Measurements from ENCODE around the gene HPCAL1. TPM values are rescaled to one million over a fixed set of nuclear protein-coding genes. Genes with fewer than 3 reads are reported as not detected.

HPCAL1 gene
- total and polyA plus RNA-seq, 2 of the 4 experiments (the other 2 are of a cell fraction): 8.2 to 33.7 TPM

DNA sequence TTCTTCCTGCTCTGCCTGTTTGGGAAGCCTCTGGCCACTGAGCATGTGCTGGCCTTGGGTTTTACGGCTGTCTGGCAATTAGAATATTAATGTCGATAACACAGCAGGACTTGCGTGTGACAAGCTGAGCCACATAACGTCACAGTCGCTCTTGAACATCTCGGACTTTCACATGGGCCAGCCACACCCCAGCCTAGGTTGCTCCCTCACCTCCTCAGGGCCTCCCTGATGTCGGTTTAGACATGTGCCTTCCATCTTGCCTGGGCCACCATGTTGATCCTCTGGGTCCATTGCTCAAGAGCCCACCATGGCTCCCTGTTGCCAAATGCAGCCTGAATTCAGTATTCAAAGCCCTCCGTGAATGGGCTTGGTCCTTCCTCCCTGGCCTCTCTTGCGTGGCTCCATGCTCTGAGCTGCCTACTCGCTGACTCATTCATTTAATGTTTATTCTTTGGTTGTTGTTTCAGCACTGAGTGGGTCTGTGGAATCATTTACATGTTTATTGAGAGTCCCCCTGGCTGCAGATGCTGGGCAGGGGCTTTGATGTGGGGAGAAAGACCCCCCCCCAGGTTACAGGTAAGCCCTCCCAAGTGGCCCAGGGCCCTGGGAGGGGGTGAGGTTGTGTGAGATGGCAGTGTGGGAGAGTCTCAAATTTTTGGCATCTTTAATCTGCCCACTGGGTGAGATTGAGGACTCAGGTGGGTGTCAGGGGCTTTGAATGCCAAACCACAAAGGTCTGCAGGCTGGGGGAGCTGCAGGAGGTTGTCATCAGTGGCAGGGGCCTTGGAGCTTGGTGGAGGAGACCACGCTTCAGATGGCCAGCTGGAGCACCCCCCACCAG, 83.4 kb downstream of the HPCAL1 start:
- no peaks in the 10 kb centered on the region for H3K9me3 ChIP-seq (ENCODE audit: control insufficient read depth, insufficient read depth, low read length)
- no peak overlapping the region for H3K56ac ChIP-seq (ENCODE audit: extremely low read depth, insufficient read depth, low read length)
- H3K27me3 ChIP-seq (ENCODE audit: control insufficient read depth, insufficient read depth, low read length): no peaks in the 10 kb centered on the region
- H3K79me1 ChIP-seq (ENCODE audit: low read depth in 1 of 2, low read length in 2 of 2): peaks cover 12 to 39% of the 10 kb centered on the region in 2 experiments; a peak in 3 of 4 replicates
- DNase-seq (peak; percentile 75), ATAC-seq (ENCODE audit: low read depth) (peak; percentile 87)
- peak overlapping the region; percentile 36; the same call in 1 of the 2 replicates for H4K5ac ChIP-seq (ENCODE audit: low read depth, low read length)
- no peak overlapping the region for H3K4me2 ChIP-seq (ENCODE audit: low read depth, low read length)
- peak overlapping the region; percentile 79 for H4K91ac ChIP-seq (ENCODE audit: insufficient read depth, low read depth, low read length)
- BruUV-seq (replicated peaks): no TSS peak
- peak overlapping the region; percentile 75 for H2BK20ac ChIP-seq (ENCODE audit: low read depth, low read length)
- peak overlapping the region; percentile 90 for H3K4ac ChIP-seq (ENCODE audit: low read depth, low read length)
- ChIA-PET CTCF (interaction anchor here (1.4 kb wide), 1 partner anchor 23 kb away, joined by 3 read pairs; no protein-coding TSS in a partner anchor), POLR2A (ENCODE audit: unreplicated experiment) (interaction anchor here (0.6 to 0.7 kb wide), 2 partner anchors 16 to 102 kb away, joined by 3 to 5 read pairs; no protein-coding TSS in a partner anchor)
- peak overlapping the region; percentile 7 for H2AK9ac ChIP-seq (replicated peaks; ENCODE audit: low read depth, low read length, poor library complexity)
- peak overlapping the region; percentile 82 for H3K14ac ChIP-seq (replicated peaks; ENCODE audit: low read depth, low read length)
- peak overlapping the region in 1 of 2 experiments; percentile 32; a peak in 2 of 4 replicates for H4K8ac ChIP-seq (ENCODE audit: low read depth in 2 of 2, low read length in 2 of 2)
- H2BK120ac ChIP-seq (ENCODE audit: low read depth, low read length): peak overlapping the region; percentile 59
- H3K9ac ChIP-seq (ENCODE audit: low read depth, low read length): no peak overlapping the region
- H3K27ac ChIP-seq (ENCODE audit: insufficient read depth, low read length): peak overlapping the region; percentile 7
- intact Hi-C loops (cut with micrococcal nuclease) (no loop called here), dilution Hi-C loops (cut with HindIII; ENCODE audit: low sequenced_read_pairs, unreplicated experiment) (no loop called here), in situ Hi-C loops (cut with MboI; ENCODE audit: low sequenced_read_pairs) (no loop called here)
- 91% methylated on average over 5 of the region's 11 CpGs; no CpG with 5 or more reads in 1 of the 2 experiments for WGBS, 2 experiments (ENCODE audit: extremely low coverage in 2 of 2, insufficient read length in 1 of 2)
- peaks cover 24% of the 10 kb centered on the region for H3K4me1 ChIP-seq (ENCODE audit: control insufficient read depth, insufficient read depth, low read length)
- peak overlapping the region; percentile 94; the same call in 1 of the 3 replicates for H2BK15ac ChIP-seq (ENCODE audit: low read depth, low read length)
- H3K23ac ChIP-seq (ENCODE audit: low read depth, low read length): no peak overlapping the region
- H3K9me1 ChIP-seq (ENCODE audit: insufficient read depth, low read length): peaks cover 23% of the 10 kb centered on the region
- H4K20me1 ChIP-seq (ENCODE audit: insufficient read depth, low read length): peaks cover 20% of the 10 kb centered on the region; the same call in 1 of the 2 replicates
- no peak overlapping the region for H3K4me3 ChIP-seq (ENCODE audit: insufficient read depth, low read depth, low read length)
- peak overlapping the region; percentile 42 for H3K18ac ChIP-seq (ENCODE audit: low read depth, low read length)
- no peak overlapping the region for H2AFZ ChIP-seq (replicated peaks; ENCODE audit: low read length, poor library complexity)
- H2AK5ac ChIP-seq (ENCODE audit: low read depth, low read length): peak overlapping the region; percentile 99
- peak overlapping the region; percentile 40 for H2BK5ac ChIP-seq (ENCODE audit: low read depth, low read length, poor library complexity, severe bottlenecking)
- H3K36me3 ChIP-seq (ENCODE audit: control insufficient read depth, insufficient read depth, low read length): no peaks in the 10 kb centered on the region
- TF ChIP-seq RFX5 (IDR thresholded peaks at IDR 0.05; ENCODE audit: low read depth, low read length) (no peak), MAFK (IDR thresholded peaks at IDR 0.05; ENCODE audit: low read depth, low read length) (peak; percentile 49), BHLHE40 (IDR thresholded peaks at IDR 0.05; ENCODE audit: low read depth, low read length) (no peak), CHD1 (IDR thresholded peaks at IDR 0.05; ENCODE audit: low read depth, low read length) (no peak), MAZ (IDR thresholded peaks at IDR 0.05; ENCODE audit: borderline replicate concordance, low read depth, low read length) (peak; percentile 35; the same call in 1 of the 2 replicates), MXI1 (IDR thresholded peaks at IDR 0.05; ENCODE audit: borderline replicate concordance, low read depth, low read length) (no peak), FOS (IDR thresholded peaks at IDR 0.05; ENCODE audit: low read depth, low read length) (peak; percentile 66), RCOR1 (IDR thresholded peaks at IDR 0.05; ENCODE audit: insufficient replicate concordance, low read length) (no peak), SMC3 (IDR thresholded peaks at IDR 0.05; ENCODE audit: low read depth, low read length) (peak; percentile 11; the same call in 1 of the 2 replicates), CEBPB (IDR thresholded peaks at IDR 0.05; ENCODE audit: low read depth, low read length) (peak; percentile 81), RAD21 (IDR thresholded peaks at IDR 0.05; ENCODE audit: low read length) (no peak)
- TF ChIP-seq, protein P1, sequence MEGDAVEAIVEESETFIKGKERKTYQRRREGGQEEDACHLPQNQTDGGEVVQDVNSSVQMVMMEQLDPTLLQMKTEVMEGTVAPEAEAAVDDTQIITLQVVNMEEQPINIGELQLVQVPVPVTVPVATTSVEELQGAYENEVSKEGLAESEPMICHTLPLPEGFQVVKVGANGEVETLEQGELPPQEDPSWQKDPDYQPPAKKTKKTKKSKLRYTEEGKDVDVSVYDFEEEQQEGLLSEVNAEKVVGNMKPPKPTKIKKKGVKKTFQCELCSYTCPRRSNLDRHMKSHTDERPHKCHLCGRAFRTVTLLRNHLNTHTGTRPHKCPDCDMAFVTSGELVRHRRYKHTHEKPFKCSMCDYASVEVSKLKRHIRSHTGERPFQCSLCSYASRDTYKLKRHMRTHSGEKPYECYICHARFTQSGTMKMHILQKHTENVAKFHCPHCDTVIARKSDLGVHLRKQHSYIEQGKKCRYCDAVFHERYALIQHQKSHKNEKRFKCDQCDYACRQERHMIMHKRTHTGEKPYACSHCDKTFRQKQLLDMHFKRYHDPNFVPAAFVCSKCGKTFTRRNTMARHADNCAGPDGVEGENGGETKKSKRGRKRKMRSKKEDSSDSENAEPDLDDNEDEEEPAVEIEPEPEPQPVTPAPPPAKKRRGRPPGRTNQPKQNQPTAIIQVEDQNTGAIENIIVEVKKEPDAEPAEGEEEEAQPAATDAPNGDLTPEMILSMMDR (conservative IDR thresholded peaks at IDR 0.05; ENCODE audit: low read depth, low read length): no peak
- TF ChIP-seq, protein P2, sequence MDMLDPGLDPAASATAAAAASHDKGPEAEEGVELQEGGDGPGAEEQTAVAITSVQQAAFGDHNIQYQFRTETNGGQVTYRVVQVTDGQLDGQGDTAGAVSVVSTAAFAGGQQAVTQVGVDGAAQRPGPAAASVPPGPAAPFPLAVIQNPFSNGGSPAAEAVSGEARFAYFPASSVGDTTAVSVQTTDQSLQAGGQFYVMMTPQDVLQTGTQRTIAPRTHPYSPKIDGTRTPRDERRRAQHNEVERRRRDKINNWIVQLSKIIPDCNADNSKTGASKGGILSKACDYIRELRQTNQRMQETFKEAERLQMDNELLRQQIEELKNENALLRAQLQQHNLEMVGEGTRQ (IDR thresholded peaks at IDR 0.05; ENCODE audit: low read depth, low read length): no peak
